Measurements from ENCODE around the gene OR9I1.

GRCh38 chr11:58142761-58143160, 17.4 kb upstream of the OR9I1 start:
- no peak for TF ChIP-seq CTCF (IDR thresholded peaks at IDR 0.05)
- no peak for TF ChIP-seq EP300 (IDR thresholded peaks at IDR 0.05)
- no peak for TF ChIP-seq POLR2A (IDR thresholded peaks at IDR 0.05)
- TF ChIP-seq POLR2AphosphoS5 (IDR thresholded peaks at IDR 0.05) = no peak
